Fibroblast of skin of right biceps (primary cell): Measurements from ENCODE around the gene PARD3.

Experiments used
- DNase-seq: peaks from one replicate; pipeline ENCODE4 v3.0.0-alpha.2; 2013

The PARD3 gene

DNA sequence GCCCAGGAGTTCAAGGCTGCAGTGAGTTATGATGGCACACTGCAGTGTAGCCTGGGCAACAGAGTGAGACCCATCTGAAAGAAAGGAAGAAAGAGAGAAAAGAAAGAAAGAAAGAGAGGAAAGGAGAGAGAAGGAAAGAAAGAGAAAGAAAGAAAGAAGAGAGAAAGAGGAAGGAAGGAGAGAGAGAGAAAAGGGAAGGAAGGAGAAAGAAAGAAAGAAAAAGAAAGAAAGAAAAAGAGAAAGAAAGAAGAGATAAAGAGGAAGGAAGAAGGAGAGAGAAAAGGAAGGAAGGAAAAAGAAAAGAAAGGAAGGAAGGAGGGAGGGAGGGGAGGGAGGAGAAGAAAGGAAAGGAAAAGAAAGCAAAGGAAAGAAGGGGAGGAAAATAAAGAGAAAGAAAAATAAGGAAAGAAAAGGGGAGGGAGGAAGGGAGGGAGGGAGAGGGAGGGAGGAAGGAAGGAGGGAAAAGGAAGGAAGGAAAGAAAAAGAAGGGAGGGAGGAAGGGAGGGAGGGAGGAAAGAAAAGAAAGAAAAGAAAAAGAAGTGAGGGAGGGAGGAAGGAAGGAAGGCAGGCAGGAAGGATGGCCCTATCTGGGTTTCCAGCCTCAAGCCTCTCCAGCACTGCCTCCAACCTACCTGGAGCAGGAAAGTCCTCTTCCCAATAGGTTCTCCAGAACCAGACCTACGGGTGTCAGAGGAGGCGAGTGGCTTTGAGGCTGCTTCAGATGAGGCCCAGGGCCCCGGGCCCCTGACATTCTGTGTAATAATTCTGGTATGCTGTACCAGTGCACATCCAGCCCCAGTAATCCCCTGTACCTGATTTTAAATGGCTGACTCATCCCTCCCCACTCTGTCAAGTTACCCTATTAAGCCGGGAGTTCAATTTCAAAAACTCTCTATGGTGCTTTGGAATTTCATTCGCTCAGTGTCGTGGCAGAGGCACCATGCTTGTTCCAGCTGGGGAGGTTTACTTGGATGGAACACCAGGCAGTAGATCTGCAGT is 6.8 kb upstream of the PARD3 start:
- DNase-seq, result peak; percentile 74

DNA sequence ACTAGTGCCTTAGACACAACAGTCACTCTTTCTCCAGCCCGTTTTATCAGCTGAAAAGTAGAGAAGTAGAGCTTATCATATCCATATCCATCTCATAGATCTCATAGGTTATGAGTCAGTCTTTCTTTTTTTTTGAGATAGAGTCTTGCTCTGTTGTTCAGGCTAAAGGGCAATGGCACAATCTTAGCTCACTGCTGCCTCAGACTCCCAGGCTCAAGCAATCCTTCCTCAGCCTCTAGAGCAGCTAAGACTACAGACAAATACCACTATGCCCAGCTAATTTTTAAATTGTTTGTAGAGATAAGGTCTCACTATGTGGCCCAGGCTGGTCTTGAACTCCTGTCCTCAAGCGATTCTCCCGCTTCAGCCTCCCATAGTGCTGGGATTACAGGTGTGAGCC is 2.5 kb upstream of the PARD3 start:
- DNase-seq, result no peak

DNA sequence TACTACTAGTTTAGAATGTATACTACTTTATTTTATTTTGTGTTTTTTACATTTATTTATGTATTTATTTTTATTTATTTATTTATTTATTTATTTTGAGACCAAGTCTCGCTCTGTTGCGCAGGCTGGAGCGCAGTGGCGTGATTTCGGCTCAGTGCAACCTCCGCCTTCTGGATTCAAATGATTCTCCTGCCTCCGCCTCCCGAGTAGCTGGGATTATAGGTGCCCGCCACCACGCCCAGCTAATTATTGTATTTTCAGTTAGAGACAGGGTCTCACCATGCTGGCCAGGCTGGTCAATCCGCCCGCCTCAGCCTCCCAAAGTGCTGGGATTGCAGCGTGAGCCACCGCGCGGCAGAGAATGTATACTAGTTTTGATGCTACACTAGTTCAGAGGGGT is 2.0 kb upstream of the PARD3 start:
- no peak for DNase-seq

DNA sequence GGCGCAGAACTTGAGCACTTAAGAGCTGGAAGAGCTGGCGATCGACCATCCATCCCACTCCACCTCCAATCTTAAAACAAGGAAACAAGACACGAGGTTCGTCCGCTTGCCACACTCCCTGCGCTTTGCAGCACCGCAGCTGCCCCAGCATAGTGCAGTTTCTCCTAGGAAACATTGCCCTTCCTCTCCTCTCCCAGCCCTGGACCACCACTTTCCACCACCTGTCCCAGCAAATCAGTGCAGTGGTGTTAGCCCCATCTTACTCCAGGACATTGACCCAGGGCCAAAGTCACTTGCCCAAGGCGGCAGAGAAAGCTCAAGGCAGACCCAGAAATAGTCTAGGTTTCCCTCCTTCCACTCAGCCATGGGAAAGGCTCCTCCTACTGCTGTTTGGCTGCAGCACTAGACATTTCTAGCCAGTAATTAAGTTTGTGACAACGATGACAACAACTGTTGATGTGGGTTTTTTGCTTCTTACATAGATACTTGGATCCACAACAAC is 1.5 kb upstream of the PARD3 start:
- DNase-seq, result peak; percentile 19

DNA sequence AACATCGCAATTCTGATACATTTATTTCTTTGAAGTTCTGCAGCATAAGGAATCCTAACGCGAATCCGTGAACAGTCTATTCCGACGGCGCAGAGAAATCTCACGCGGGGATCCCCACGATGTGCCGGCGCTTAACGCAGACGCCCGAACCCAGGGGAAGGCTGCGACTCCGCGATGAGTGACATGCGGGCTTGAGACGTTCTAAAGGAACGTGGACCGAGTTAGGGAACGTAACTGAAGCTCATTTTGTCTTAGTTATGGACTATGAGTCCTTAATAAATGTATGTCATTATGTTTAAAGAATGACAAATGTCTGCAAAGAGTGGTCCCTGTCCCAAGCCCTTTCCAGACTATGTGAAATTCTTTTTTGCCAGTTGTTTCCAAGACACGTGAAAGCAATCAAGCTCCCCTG is 995 bp upstream of the PARD3 start:
- no peak for DNase-seq

DNA sequence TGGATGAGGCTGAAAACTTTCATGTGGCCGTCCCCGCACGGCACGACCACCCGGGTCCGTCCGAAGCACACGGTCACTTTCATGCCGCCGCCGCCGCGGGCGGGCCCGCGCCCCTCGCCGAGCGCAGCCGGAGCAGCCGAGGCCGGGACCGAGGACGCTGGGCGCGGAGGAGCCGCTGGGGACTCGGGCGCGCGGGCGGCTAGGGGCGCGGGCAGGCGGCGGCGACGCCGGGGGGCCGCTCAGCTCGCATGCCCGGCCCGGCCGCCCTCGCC is 247 bp downstream of the PARD3 start:
- no peak for DNase-seq

DNA sequence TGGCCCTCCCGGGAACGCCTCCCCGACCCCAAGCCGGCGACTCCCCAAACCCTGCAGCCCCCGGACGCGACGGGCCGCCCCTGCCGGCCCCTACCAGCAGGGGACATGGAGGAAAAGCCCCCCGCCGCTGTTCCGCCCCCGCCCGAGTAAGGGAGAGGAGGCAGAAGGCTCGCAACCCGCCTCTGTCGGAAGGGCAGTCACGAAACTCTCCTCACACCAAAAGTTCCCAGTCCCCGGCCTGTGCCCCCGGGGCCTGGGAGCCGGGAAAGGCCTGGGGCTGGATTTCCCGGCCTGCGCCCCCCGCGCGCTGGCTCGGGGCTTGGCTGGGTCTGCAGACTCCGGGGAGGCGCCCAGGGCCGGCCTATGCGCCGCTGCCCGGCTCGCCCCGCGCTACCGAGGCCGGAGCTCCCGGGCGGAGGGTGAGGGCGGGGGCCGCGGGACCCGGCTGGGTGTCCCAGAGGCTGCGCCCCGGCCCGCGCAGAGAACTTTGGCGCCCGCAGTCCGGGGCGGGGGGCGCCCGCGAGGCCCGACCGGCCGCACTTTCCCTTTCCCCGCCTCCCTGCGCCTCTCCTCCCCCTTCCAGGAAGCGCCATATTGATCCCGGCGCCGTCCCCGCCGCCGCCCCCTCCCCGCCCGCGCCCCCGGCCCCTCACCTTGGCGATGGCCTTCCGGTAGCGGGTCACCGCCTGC is 728 bp downstream of the PARD3 start:
- peak; percentile 60 for DNase-seq

DNA sequence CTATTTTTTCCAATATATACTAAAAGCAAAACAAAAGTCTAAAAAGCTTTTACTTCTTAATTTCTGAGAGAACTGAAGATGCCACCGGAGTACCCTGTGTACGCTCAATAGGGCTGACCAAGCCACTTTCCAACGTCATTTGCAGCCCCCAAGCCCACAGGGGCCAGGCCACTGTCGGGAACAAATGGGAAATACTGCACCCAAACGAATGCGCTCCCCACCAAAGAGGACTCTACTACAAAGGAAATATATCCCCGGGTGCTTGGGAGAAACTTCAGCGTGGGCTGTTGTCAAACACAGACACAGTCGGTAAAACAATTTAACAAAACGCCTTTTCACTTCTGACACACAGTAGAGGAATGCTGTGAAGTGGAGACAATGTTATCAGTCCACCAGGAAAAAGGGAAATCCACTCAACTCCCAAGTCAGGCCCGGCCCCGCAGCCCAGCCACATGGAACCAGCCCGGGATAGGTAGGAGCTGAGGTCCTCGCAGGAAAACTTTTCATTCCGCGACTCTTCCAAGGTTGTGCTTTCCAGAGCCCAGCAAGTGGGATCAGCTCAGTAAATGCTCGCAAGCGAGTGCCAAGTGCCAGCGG is 1.4 kb downstream of the PARD3 start:
- DNase-seq, result peak; percentile 62

DNA sequence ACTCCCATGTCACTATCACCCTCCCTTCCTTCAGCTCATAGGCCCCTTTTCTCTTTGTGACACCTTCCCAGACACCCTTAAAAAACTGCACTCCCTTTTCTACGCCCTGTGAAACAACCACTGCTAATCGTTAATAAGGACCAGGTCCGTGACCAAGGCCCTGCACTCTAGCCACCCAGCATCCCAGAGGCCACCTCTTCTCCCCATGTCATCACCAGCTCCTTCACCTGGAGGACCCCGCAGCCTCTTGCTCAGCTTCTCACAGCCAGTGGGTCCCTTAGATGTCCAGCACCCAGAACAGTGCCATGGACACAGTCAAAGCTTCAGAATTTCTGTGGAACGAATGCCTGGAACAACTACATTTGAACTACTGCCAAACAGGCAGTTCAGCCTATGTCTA is 2.3 kb downstream of the PARD3 start:
- DNase-seq, result no peak

DNA sequence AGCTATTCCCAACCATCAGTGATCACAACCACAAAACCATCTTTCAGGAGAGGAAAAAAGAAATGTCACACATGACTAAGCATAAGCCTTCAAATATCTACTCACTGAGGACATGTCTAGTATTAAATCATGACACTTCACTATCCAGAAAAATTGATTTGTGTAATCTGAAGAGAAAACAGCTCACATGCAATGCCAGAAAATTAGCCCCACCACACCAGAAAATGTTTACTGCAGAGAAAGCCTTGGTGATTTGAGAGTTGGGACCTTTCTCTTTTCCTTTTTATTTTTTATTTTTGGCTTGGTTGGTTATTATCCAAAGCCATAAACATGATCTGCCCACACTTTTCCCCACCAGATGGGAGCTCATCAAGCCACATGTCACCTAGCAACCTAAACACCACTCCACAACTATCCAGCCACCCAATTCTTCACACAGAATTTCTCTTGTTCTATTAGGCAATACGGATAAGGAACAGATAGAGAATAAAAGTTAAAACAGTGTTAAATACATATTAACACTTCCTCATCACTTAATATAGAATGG is 3.1 kb downstream of the PARD3 start:
- DNase-seq, result peak; percentile 36

DNA sequence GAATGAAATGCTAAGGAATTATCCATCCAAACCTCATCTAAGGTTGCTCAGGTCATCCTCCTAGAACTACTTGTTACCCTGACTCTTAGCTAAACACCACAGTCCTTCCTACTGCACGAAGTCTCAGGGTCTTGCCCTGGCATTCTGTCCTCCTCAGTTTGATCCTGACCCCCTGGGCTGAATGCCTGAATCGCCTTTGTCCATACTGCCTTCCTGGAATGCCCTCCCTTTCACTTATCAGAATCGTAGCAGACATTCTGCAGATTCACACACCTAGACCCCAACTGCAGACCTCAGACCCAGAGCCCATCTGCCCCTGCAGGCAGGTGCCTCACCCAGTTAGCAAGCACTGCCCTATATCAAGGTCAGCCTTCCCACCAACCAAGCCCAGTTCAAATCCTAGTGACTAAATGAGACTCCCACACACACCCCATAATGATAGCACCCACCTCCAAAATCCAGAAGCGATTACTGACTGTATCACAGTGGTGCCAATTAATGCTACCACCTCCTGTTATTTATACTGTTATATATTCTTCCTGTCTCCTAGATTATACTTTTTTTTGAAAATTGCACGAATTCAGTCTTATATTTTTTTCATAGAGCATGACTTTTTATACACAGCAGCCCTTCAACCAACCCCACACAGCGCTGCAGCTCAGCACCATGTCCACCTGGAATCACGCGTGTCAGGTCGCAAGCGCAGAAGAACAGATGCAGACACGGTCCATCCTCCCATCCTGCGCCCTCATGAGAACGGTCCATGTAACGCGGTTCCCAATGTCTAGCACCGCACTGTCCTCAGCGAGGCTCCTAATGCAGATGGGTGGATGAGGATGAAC is 3.7 kb downstream of the PARD3 start:
- DNase-seq, result no peak

DNA sequence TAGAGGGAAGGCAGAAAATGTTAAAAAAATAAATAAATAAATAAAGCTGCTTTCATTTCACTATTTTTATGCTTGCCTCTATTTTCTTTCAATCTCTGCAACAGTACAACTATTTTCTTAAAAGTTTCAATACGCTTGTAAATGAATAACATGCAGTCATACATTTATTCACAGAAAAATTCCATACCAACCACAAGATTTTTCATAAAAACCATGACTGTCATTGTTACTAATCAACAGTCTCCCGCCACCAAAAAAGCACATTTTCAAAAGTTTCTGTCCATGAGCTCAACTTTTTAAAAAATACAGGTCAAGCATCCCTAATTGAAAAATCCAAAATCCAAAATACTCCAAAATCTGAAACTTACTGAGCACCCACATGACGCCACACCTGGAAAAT is 5.3 kb downstream of the PARD3 start:
- peak; percentile 46 for DNase-seq

DNA sequence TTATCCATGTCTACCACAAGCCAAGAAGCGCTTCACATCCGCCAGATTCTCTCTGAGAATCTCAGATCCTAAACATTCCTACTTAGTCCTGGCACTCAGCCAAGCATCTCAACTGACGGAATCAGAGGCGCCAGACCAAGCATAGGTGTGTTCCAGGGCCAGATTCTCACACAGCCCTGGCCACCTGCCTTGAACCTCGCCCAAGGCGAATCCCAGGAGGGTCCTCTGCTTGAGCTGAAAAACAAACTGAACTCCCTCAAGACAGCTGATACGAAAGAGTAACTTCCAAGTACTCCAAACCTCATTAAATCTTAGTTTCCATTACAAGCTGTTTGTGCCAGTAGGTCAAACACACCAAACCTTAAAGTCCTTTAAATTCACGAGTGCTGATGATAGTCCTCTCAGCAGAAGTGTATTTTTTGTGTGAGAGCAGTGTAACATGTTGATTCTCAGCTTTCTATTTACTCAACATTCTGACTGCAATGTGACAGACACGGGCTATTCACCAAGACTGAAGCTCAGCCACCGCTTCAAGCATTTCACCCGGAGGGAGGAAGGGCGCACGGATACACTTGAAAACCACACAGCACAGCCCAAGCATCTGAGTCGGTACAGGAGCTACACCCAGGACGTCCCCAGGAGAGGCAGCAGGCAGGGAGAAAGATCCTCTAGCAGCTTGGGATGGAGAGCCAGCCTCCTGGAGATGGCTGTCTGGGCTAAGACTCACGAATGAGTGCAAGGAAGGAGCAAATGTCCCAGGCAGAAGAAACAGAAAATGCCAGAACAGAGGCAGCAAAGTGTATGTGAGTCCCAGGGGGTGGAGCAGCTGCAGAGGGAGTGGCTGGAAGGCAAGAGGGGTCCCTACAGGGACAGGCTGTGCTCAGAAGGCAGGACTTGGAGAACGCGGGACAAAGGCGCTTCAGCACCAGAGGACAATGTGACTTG is 6.0 kb downstream of the PARD3 start:
- peak; percentile 65 for DNase-seq

DNA sequence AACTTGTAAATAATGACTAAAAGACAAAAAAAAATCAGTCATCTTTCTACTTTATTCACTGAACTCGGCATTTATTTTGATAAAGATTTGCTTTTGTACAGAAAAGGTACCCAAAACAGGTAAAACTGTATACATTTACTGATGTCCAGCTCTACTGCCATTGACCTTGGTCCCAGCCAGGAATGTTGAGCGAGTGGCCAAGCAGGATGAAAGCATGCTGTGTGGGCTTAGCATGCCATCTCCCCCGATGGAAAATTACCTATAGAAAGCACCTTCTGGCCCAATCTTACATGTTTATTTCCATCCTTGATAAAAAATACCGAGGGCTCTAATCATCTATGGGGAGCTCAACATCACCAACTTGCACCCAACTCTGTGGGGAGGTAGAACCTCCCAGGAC is 6.8 kb downstream of the PARD3 start:
- DNase-seq, result no peak

DNA sequence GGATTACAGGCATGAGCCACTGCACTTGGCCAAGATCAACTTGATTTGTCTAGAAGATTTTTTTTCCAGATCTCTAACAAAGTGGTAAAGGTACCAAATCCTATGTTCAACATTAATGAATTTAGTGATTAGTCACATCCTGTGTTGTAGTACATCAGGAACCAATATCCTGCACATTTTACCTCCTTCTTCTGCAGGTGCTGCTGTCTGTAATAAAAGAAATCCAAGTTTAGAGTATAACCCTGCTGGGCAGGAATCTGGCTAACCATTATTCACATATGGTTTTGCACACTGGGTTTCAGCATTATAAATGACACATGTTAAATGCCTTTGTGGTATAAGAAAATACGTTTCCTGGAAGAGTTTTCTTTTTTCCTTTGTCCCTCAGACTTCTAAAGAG is 10.8 kb downstream of the PARD3 start:
- DNase-seq, result peak; percentile 42

DNA sequence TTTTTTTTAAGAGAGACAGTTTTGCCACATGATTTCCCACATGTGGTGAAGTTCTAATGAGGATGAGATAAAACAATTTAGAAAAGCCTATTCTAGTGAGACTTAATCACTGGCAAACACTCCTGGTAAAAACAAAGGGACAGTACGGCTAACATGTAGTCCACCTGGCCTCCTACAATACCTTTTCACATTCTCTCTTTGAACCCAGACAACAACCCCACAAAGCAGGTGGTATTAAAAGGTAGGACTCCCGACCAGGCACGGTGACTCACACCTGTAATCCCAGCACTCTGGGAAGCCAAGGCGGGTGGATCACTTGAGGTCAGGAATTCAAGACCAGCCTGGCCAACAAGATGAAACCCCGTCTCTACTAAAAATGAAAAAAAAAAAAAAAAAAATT is 12.4 kb downstream of the PARD3 start:
- no peak for DNase-seq

DNA sequence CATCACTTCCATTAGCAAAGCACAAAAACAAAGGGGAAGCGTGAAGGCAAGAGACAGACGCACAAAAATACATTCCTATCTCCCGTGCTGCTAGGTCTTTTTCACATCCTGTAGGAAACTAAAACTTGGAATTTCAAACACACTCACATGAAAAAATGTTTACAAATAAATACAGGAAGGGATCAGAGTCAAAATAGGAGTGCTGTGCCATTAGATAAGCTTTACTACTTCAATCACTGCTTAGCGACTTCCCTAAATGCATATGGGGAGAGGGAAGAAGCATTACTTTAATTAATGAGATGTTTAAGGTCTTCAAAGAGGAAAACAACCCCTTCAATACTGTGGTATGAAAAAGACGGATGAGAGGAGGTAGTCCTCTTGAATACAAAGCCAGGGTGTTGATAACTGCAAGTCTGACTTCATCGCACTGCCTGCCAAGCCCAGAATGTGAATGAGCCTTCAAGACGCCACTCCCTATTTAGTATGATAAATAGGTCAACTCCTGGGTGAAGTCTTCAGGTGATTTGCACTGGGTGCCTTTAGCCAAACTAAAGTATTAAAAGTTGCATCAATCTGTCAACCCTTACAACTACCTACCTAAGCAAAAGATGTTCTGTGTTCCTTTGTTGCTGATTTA is 13.9 kb downstream of the PARD3 start:
- no peak for DNase-seq

DNA sequence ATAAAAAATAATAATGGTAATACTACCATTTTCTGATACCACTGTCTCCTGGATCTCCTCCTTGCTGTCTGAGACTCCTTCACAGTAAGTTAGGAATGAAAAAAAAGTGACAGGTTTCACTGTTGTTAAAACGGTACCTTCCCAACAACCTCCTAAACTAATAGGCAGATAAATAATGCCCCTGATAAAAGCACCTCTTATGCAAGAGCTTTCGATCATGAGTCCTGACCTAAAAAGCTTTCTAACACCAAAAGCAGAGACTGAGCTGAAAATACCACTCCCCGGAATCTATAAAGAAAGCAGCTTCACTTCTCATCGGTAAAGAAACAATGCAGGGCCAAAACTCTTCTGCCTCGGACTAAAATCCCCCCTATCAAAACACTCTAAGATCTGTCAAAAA is 14.5 kb downstream of the PARD3 start:
- DNase-seq, result no peak

DNA sequence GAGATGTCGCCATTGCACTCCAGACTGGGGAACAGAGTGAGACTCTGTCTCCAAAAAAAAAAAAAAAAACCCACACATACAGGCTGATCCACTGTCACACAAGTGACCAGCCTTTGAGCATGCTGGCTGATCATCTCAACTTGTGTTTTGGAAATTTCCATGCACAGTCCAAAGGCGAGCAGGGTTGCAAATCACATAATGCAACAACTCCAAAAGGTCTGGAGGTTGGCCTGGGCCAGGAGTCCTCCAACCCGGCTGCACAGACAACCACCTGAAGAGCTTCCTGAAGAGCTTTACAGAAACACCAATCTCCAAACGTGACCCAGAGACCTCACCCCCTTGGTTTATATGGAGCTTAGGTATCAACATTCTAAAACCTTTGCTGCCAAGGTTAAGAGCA is 16.4 kb downstream of the PARD3 start:
- DNase-seq, result no peak

DNA sequence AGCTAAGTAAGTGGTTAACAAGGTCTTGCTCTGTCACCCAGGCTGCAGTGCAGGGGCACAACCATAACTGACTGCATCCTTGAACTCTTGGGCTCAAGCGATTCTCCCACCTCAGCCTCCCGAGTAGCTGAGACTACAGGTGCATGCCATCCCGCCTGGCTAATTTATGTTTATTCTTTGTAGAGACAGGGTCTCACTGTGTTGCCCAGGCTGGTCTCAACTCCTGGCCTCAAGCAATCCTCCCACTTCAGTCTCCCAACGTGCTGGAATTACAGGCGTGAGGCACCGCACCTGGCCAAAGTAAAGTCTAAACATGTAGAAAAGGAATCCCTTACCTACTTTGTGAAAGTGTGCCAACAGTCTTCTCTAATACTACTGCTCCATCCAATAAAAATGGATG is 17.9 kb downstream of the PARD3 start:
- DNase-seq, result no peak

DNA sequence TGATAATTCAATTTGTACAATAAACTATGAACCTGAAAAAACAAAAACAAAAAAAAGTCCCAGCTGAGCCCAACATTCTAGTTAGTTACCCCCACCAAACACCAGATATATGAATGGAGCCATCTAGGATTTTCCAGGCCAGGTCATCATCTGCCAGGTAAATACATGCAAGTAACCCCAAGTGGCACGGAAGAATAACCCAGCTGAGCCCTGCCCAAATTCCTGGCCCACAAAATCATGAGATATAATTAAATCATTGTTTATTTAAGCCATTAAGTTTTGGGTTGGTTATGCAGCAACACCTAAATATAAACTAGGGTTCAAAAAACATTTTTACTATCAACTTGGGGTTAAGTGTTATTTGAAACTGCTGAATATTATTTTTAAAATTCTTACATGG is 19.0 kb downstream of the PARD3 start:
- no peak for DNase-seq
